HG02840 (cell line): ENCODE data around the gene PWWP2A.

Experiments used
- ATAC-seq: cut with Tn5 transposase; IDR thresholded peaks from one replicate; pipeline ENCODE4 v1.9.1; 2021; ENCODE audit warnings: mild to moderate bottlenecking, moderate library complexity, moderate number of reproducible peaks; ENCODE audit not compliant: unreplicated experiment, low FRiP score

The PWWP2A gene

GRCh38 chr5:160133071-160133917, 14.0 kb upstream of the PWWP2A start:
- no peak for ATAC-seq

DNA sequence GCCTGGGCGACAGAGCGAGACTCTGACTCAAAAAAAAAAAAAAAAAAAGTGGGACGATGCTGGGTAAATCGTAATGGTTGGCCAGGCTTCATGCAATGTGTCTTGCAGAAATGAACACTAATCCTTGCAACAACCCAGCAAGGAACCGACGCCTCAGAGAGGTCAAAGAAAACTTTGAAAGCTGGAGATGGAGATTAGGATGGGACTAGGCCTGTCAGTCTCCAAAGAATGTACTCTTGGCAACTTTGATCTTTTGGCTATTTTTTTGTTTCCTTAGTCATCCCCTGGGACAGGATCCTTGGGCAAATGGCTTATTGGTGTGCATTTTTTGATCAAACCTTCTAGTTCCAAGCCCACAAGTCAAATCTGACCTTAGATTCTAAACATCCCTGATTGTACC, 10.6 kb upstream of the PWWP2A start:
- no peak for ATAC-seq

DNA sequence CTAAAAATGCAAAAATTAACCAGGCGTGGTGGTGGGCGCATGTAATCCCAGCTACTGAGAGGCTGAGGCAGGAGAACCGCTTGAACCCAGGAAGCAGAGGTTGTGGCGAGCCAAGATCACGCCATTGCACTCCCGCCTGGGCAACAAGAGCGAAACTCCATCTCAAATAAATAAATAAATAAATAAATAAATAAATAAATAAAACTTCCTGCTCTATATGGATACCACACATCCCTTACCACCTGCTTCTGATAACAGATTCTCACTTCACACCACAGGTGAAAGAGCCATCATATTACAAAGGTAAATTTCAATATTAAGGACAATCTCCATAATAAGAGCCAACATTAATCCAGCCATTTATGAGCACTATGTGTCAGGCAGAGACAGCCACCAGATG, 9.4 kb upstream of the PWWP2A start:
- no peak for ATAC-seq

- ATAC-seq = peak; percentile 4
Measured at GRCh38 chr5:160119905-160120266, 636 bp upstream of the PWWP2A start.

- peak; percentile 22 for ATAC-seq
Measured at GRCh38 chr5:160118349-160119141, 705 bp downstream of the PWWP2A start.

DNA sequence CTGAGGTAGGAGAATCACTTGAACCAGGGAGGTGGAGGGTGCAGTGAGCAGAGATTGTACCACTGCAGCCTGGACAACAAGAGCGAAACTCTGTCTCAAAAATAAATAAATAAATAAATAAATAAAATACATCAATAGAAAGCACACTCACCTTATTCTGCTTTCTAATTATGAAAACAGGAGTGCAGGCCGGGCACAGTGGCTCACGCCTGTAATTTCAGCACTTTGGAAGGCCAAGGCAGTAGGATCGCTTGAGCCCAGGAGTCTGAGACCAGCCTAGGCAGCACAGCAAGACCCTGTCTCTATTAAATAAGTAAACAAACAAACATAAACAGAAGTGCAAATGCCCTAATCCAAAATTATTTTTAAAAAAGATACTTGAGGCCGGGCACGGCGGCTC, 2.3 kb downstream of the PWWP2A start:
- ATAC-seq = no peak

DNA sequence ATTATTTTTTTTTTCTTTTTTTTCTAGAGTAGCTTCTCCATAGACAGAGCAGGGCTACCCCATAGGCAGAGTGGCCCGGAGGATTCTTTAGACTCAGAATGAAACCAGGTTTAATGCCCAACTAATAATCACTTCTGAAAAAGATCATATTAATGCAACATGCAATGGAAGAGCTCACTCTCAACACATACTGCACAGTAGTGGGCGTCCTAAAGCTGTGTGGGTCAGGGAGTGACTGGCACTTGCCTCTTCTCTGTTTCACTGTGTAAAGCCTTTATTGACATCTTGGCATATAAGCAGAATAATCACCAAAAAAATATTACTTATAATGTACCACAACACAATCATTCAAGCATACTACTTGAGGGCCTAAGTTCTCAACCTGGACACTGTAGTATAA, 11.1 kb downstream of the PWWP2A start:
- no peak for ATAC-seq

- peak; percentile 73 for ATAC-seq
Measured at GRCh38 chr5:160105686-160106360, 13.4 kb downstream of the PWWP2A start.

- no peak for ATAC-seq
Measured at GRCh38 chr5:160097991-160098390, 21.3 kb downstream of the PWWP2A start.

DNA sequence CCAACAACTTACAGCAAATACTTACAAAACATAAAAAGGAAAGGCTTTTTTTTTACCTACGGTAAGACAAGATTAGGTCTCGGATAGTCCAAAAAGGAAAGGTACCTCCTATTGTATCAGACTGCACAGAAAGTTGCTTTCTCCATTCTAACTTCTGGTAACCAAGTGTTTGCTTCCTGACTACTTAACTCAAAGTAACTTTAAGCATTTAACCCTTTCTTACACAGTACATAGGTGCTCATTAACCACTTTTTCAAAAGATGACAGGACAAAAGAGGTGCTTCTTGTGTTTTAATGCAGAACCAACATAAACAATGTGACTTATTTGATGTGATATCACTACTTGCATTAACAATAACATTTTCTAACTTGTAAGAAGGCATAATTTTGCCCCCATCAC, 23.1 kb downstream of the PWWP2A start:
- no peak for ATAC-seq

- no peak for ATAC-seq
Measured at GRCh38 chr5:160092960-160093707, 26.1 kb downstream of the PWWP2A start.

GRCh38 chr5:160092514-160092913, 26.7 kb downstream of the PWWP2A start:
- no peak for ATAC-seq

- ATAC-seq = no peak
Measured at GRCh38 chr5:160090059-160090458, 29.2 kb downstream of the PWWP2A start.

DNA sequence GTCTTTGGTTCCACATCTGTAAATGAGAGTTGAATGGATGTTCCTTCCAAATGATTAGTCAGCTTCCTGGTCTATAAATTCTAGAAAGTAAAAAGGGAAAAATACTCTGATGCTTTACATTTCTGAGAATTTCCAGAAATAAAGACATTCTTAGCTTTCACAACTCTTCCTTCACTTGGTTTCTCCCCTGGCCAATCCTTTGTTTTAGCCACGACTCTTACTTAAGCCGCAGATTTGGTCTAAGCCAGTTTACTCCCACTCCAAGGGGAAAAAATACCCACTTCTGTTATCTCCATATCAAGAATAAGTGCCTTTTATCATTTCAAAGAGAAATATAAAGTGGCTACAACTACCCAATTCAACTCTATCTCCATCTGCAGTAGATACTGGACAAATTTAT, 29.7 kb downstream of the PWWP2A start:
- ATAC-seq = no peak

DNA sequence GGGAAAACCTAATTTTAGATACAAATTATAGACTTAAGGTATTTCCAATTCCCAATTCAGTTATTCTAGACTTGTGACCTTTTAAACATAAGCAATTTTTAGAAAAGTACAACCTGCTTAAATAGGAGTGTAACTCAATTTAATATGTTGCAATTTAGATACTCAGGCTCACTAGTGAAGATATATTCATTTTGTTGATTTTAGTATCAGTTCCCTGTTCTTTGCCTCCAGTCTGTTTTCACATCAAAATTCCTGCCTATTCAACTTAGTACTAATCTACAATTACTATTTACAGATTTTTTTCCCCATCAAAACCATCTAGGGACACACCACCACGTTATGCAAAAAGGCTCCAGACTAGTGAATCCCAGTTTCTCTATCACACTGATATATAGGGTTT, 30.4 kb downstream of the PWWP2A start:
- ATAC-seq = no peak

DNA sequence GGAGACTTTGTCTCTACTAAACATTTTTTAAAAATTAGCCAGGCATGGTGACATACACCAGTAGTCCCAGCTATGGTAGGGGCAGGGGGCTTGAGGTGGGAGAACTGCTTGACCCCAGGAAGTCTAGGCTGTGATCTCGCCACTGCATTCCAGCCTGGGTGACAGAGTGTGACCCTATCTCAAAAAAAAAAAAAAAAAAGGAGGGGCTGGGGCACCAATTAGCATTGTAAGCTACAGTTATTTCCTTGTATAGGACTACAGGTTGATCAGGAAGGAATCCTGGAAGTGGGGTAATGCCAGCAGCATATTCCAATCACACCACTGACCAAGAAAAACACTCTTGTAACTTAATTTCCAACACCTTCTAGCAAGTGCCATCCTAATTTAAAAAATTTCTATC, 32.1 kb downstream of the PWWP2A start:
- no peak for ATAC-seq

GRCh38 chr5:160084144-160084543, 35.1 kb downstream of the PWWP2A start:
- ATAC-seq = no peak

GRCh38 chr5:160083501-160083900, 35.7 kb downstream of the PWWP2A start:
- no peak for ATAC-seq

- ATAC-seq = no peak
Measured at GRCh38 chr5:160082614-160083500, 36.4 kb downstream of the PWWP2A start.

DNA sequence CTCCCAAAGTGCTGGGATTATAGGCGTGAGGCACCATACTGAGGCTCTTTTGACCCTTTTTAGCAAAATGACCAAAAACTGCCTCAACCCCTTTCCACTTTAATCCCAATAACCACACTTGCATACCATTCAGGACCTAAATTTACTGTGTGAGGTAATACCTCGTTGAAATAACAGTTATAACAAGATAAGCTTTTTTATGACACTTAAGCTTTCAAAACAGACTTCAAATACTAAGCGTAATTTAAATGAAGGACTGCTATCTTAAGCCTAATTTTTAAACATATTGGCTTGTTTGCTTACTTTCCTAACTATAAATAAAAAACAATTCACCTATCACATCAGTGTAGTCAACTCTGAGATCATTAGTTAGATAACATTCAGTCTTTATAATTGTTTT, 37.8 kb downstream of the PWWP2A start:
- no peak for ATAC-seq
